DMS114 treated with DMSO at 0.1 percent for 48 hours (cell line): Measurements from ENCODE around the gene BFSP2.
"Not testable (repeated sequence)": the region's sequence is repeated elsewhere in the genome, so short reads cannot be mapped to it uniquely, and the experiment has no call there.

Experiments used
- DNase-seq: peaks from one replicate; lab custom pipeline; 2025; ENCODE audit not compliant: unreplicated experiment; lab: John Stamatoyannopoulos, UW

BFSP2 gene

DNA sequence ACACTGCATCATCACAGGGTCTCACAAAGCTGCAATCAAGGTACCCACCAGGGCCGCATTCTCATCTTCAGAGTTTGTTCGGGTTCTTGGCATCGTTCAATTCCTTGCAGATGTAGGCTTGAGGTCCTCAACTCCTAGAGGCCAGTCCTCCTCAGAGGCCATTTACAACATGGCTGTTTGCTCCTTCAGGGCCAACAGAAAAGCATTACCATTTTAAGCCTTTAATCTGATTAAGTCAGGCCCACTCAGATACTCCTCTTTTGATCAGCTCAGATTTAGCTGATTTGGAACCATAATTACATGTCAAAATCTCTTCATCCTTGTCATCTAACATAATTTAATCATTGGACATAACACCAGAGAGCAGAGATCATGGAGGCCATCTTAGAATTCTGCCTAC, 55.4 kb downstream of the BFSP2 start:
- DNase-seq: no peak

DNA sequence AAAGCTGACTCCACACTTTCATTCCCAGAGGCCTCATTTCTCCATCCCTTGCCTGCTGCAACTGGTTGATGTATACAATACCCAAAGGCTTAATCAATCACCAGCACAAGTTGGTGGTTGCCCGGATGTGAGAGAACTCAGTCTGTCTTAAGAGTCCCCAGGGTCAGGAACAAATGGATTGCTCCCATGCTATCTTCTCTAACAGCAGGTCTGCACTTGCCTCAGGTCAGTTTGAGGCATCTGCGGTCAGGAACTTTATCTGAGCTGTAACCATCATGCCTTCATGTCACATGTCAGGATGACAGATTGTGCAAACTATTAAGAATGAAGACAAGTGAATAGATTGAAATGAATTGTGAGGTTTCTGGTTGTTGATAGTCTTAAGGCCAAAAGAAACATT, 56.1 kb downstream of the BFSP2 start:
- DNase-seq: no peak

DNA sequence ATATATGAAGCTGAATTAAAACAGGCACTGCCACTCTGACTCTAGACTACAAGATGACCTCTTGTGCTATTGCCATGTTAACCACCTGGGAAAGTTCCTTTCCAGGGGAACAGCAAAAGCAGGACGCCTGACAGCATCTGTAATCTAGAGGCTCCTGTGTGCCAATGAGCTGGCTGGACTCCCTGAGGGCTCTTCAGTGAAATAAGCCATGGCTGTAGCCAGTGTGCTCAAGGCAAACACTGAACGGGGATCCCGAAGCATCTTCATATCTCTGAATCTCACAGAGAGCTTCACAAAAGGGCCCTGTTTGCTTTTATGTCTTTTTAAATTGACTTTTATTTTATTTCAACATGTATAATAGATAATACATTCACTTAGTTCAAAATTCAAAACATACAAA, 57.2 kb downstream of the BFSP2 start:
- DNase-seq: no peak

DNA sequence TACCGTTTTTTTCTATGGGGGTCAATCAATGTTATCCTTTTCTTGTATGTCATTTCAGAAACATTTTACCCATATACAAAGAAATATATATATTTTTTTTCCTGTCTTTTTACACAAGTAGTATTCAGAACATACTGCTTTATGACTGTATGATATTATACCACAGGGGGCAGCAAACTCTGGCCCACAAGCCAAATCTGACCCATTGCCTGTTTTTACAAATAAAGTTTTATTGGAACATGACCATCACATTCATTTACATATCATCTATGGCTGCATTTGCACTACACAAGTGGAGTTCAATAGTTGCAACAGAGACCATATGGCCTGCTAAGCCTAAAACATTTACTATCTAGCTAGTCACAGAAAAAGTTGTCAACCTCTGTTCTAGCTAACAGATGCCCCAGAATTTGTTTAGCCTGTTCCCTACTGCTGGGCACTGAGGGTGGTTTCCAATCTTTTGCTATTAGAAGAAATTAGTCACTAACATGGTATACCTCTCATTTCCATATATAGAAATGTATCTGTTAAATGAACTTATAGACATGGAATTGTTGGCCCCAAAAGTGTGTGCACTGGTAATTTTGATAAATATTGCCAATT, 57.7 kb downstream of the BFSP2 start:
- no peak for DNase-seq

DNA sequence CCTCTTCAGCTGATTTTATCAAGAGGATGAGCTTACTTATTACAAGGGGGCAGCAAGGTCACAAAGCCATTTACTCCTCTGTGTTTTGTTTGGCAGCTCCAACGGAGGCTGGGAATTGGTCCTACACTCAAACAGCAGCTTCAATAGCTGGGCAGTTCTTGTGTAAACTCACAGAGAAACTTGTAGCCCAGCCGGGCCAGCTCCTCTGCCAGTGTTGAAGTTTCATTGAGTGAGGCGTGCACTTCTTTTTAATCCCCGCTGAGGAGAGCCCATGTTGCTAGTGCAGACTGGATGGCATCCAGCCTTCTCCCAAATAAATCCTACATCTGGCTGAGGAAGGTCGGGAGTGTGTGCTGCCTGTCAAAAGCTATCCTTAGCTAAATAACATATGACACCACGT, 59.5 kb downstream of the BFSP2 start:
- no peak for DNase-seq

DNA sequence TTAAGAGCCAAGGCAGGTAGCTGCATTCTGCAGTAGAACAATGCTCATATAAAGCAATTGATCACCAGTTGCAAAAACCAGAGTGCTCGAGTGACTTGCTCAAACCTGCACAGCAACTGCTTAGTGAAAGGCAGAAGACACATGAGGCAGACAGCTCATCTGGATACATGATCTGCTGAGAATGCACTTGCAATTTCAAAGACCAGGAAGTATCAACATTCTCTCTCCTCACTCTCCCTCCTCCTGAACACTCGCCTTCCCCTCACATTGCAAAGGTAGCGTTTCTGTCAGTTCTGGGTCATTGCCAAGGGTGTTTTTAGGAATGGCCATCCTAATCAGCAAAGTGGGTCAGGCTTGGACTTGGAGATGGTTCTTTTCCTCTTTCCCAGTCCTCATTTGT, 61.0 kb downstream of the BFSP2 start:
- DNase-seq: no peak

DNA sequence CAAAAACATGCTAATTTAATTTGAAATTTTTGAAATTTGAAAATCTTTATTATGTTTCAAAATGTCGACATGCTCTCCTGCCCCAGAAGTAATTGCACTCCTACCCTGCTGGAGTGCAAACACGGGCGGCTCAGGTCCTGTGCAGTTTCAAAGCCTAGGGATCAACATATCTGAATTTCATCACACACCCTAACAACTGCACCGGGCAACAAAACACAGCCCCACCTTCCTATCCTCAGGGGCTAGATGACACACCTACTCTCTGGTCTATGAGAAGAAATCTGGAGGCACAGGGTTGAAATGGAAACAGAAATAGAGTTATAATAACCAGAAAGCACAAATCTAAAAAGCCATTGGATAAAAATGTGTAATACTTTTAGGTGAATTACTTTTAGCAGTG, 61.4 kb downstream of the BFSP2 start:
- DNase-seq: no peak

DNA sequence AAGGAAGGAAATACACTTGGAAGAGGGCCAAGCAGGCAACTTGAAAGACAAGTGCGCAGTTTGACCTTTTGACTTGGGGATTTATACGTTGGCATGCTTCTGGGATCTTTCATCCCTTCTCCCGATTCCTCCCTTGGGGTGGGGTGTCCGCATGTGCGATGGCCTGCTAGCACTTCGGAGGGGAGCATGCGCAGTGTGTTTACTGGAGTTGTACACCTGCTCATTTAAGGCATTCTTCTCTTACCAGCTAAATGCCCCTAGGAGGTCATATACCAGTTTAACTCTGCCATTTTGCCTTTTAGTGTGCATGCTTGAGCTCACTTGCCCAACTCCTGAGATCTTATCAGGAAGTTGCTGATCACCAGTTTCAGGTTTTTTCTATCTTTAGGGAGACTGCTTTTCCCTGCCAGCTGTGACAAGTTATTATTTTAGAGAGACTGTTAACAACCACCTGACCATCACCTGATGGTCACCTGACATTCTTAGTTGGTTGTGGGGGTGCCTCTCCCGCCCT, 63.5 kb downstream of the BFSP2 start:
- no peak for DNase-seq

DNA sequence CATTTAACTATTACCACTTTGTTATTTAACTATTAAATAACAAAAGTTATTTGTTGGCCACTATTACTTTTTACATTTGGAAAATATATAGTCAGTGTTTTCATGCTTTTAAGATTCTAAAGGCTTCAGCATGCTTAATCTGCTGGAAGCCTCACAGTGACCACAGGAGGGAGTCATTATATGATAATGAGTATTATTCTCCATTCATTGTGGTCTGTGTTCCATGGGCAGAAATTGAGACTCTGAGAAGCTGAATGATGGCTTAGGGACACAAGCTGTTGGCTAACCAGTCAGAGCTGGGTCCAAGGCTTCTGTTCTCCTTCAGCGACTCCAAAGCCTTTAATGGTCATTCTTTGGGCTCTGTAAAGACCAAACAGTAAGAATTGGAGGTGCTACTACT, 64.7 kb downstream of the BFSP2 start:
- no peak for DNase-seq

DNA sequence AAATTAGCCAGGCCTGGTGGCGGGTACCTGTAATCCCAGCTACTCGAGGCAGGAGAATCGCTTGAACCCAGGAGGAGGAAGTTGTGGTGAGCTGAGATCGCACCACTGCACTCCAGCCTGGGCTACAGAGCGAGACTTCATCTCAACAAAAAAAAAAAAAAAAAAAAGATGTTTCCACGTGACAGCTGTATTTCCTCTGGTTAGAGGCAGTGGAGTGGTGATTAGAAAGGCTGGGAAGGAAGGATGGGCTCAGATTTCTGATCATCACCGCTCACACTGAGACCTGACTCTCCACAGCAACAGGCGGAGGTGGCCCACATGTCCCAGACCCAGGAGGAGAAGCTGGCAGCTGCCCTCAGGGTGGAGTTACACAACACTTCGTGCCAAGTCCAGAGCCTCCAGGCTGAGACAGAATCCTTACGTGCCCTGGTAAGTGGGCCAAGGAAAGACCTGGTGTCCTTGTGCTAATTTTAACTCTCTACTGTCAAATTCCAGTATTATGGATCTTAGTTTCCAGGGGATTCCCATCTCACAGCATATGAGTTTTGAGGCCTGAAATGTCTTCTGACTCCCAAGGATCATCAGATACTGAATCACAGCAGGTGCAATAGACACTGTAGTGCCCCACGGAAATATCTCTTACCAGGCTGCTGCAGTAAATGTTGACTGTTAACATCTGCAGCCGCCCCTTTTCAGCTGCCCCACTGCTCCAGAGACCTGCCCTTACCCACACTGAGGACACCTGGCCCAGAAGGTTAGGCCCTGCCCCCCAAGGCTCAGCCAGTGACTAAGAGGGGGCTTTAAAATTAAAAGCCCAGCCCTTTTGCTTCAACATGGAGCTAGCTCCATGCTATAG, 66.9 kb downstream of the BFSP2 start:
- DNase-seq: no peak

DNA sequence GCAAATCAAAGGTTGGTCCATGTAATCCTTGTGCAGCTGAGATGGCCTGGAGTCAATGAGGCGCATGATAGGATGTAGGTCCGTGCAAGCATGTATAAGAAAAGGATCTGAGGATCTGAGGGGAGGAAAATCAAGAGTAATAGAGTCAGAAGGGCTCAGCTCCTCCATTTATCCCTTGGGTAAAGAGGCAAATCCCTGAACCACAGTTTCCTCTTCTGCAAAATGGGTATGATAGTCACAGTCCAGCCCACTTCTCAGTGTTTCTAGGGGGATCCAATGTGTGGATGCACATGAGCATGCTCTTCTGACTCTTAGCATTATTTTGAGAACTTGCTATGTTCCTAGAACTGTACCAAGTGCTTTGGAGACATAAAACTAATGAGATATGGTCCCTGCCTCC, 67.9 kb downstream of the BFSP2 start:
- DNase-seq: no peak

DNA sequence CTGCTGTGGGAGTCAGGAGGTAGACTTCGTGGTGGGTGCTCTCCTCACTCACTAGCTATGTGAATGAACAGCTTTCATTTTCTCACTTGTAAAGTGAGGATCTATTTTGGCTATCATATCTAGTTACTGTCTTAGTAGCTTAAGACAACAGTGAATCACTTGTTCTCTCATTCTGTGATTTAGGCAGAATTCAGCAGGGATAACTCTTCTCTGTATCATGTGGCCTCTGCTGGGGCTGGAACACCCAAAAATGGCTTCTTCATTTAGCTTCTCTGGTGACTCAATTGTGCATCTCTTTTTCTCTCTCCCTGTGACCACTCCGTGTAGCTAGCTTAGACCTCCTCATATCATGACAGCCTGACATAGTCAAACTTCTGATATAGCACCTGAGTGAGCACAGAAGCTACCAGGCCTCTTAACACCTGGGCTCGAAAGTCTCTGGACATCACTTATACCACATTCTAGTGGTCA, 68.4 kb downstream of the BFSP2 start:
- DNase-seq: no peak

DNA sequence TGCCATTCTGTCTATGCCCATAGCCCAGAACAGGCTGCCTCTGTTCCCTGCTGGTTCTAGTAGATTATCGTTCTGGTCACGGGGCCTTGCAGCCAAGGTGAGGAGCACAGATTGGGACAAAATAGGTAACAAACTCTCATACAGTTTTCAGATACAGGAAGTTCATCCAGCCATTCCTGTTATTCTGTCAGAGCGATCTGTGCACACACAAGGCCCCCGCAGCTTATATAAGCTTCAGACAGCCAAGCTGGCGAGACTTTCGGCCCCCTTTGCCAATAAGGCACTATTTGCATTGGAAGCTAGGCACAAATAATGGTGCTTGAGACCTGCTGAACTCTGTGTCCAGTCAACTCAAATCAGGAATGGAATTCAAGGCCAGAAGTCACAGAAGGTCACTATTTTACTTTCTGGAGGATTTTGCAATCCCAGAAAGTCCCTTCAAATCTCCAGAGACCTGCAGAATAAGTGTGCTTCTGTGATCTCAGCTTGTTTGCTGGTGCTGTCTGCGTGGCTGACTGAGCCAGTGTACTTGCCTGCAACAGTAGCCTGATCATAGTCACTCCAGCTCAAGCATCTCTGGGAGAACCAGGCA, 69.4 kb downstream of the BFSP2 start:
- no peak for DNase-seq

DNA sequence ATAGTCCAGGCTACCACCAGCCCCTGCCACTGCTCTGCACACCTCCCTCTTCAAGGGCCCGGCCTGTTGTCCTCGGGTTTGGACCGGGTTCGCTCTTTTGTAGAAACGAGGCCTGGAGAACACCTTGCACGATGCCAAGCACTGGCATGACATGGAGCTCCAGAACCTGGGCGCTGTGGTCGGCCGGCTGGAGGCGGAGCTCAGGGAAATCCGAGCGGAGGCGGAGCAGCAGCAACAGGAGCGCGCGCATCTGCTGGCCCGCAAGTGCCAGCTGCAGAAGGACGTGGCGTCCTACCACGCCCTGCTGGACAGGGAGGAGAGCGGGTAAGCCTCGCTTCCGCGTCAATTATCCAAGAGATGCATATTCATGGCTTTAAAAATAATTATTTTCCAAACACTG, 72.4 kb downstream of the BFSP2 start:
- DNase-seq: no peak

DNA sequence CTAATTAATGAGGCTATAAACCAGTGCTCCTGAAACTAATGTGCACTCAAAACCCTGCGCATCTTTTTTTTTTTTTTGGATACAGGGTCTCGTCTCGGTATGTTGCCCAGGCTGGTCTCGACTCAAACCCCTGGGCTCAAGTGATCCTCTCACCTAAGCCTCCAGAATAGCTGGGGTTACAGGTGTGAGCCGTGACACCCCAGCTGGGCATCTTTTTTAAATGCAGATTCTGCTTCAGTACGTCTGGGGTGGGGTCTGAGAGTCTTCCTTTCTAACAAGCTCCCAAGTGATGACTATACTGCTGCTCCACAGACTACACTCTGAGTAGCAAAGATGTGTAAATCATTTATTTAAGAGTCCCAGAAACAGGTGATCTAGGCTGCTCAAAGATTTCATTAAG, 73.0 kb downstream of the BFSP2 start:
- no peak for DNase-seq

DNA sequence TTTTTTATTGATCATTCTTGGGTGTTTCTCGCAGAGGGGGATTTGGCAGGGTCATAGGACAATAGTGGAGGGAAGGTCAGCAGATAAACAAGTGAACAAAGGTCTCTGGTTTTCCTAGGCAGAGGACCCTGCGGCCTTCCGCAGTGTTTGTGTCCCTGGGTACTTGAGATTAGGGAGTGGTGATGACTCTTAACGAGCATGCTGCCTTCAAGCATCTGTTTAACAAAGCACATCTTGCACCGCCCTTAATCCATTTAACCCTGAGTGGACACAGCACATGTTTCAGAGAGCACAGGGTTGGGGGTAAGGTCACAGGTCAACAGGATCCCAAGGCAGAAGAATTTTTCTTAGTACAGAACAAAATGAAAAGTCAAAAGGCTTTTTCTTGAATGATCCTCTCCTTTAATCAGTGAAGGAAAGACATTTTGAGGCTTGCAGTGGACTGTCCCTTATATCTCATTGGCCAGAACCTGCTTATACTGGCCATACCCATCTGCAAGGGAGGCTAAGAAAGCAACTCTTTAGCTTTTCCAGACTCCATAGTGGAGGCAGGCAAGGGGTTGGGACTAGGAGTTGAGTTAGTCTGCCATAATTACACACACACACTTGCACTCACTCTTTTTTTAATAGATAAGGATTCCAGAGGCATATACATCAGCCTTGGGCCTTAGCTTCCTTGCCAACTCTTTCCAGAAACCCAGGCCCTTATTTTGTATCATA, 73.8 kb downstream of the BFSP2 start:
- DNase-seq: not testable (repeated sequence)

DNA sequence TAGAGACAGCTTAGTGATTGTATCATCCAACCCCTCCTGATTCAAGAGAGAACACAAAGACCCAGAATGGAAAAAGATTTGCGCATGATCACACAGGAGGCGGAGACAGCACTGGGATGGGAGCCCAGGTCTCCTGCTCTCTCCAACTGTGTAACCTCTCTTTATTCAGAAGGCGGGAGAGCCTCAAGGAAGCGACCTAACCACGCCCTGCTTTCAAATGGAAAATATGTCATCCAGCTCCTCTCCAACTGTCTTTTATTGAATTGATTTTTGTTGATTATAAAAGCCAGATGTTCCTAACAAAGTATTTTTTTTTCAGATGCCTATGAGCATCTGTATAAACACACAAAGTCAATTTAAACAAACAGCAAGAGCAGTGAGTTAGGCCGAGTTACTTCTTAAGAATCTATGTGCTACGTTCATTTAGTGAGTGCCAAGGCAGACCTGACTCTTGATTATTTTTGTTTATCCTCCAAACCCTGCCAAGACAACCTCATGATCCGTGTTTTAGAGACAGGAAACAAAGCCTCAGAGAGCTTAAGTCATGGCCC, 74.5 kb downstream of the BFSP2 start:
- DNase-seq: no peak

DNA sequence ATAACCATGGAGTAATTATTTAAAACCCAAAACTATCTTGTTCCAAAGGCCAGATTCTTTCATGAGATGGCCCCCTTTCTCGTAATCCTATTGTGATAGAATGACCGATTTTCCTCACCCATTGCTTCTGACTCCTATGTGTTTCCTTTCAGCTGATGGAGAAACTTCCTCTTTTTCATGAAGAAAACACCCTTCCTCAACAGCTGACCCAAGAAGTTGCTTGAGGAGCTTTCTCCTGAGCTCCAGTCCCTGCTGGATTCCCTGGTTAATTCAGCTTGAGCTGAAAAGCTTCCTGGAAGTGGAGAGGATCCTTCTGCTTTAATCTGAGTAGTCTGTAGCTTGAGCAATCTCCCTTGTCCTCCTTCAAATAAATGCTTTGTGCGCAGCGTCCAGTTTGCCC, 75.0 kb downstream of the BFSP2 start:
- DNase-seq: no peak

DNA sequence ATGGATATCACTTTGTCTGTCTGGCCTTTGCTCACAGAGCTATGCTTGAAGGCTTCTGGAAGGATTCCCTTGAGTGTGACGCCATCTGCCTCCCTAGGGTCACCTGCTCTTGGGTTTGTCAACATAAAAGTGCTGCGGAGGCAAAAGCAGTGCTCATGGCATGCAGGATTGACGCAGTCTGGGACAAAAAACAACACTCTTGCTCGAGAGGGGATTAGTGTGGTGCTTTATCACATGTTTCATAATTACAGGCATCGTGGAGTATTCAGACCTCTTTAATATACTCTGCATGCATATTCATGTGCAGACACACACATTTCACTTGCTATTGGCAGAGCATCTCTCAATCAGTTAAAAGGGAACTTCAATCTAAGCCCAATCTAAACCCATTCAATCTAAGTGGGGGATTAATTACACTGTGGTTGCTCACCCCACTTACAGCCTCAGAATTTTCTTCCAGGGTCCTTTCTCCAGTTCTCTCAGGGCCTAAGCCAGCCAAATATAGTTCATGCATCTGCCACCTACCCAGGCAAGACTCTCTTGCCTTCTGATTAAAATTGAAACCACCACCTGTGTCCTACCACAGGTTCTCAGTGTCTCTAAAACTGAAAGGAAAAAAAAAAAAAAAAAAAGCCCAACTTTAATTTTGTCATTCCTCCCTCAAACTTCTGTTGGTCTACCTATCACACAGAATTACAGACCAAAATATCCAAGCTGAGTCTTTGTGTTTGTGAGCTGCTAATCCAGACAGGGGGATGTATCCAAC, 75.6 kb downstream of the BFSP2 start:
- DNase-seq: no peak

DNA sequence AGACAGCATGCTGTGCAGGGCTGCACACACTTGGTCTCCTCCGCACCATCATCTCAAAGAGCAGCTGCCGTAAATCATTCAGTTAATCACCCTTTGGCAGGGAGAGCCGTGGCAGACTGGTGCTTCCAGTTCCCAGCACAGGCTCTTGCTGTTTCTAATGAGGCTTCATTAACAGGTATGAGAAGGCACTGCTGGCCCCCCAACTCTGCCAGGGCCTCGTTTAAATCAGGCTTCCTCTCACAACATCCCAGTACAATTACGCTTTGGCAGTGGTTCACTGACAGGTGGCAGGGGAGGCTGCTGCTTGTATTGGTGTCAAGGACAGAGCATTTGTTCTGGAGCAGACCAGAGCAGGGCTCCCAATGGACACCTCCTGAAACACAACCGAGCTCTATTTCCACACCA, 77.1 kb downstream of the BFSP2 start:
- no peak for DNase-seq
